ENCODE measurements around the gene SYNE2.

DNA sequence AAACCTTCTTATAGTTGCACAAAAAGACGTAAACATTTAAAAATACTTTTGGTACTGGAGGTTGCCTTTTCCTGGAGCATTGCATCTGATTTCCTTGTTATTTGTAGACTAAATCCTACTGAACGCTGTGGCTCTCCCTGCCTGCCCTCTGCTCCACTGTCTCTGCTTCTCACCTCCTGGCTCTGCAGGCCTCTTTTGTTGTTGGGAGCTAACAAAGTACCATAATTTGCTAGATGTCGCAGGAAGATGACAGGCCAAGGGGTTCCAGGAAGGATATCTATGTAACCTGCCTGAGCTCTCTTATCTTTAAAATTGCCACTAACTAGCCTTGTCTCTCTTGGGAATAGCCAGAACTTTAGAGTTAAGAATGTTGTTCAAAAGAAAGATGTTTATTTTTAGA lies 21.4 kb downstream of the SYNE2 start:
- TF ChIP-seq, protein P1, sequence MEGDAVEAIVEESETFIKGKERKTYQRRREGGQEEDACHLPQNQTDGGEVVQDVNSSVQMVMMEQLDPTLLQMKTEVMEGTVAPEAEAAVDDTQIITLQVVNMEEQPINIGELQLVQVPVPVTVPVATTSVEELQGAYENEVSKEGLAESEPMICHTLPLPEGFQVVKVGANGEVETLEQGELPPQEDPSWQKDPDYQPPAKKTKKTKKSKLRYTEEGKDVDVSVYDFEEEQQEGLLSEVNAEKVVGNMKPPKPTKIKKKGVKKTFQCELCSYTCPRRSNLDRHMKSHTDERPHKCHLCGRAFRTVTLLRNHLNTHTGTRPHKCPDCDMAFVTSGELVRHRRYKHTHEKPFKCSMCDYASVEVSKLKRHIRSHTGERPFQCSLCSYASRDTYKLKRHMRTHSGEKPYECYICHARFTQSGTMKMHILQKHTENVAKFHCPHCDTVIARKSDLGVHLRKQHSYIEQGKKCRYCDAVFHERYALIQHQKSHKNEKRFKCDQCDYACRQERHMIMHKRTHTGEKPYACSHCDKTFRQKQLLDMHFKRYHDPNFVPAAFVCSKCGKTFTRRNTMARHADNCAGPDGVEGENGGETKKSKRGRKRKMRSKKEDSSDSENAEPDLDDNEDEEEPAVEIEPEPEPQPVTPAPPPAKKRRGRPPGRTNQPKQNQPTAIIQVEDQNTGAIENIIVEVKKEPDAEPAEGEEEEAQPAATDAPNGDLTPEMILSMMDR (conservative IDR thresholded peaks at IDR 0.05), result no peak
- no peak for TF ChIP-seq EZH2 (IDR thresholded peaks at IDR 0.05; ENCODE audit: low read depth)

Data from PC-9 (cell line).